Right ventricle myocardium superior (tissue), 1 donor: ENCODE data around the gene PSME4. TPM values are rescaled to one million over a fixed set of nuclear protein-coding genes. Genes with fewer than 3 reads are reported as not detected.

ENCODE experiments used
- ATAC-seq: fragments of 200-7000 bp; cut with Tn5 transposase; one replicate; pipeline ENCODE4 v1.9.1; 2020; ENCODE audit warnings: mild to moderate bottlenecking; ENCODE audit not compliant: poor library complexity
- DNase-seq: peaks from one replicate; pipeline ENCODE4 v3.0.0-alpha.2; 2020
- intact Hi-C: fragments of 100-400 bp; cut with DNase I; formaldehyde crosslinking; loops from one replicate; pipeline ENCODE4 v1.11.2; 2022
- long read RNA-seq: library from polyadenylated mRNA; unstranded; transcript quantifications from one replicate; pipeline ENCODE4 v2.0.0, GENCODE V29; 2021
- total RNA-seq: library from RNA; stranded (reverse); fragmentation: NEBNext Ultra II Directional; extraction: Animal tissue kit (Norgen Biotek cat#: 25700); gene quantifications from one replicate; pipeline ENCODE4 v1.2.1, GENCODE V29; 2021
- donor health status: DM: no; HTN: yes; CAD: no; lungs with severe emphysema.

PSME4 gene, protein sequence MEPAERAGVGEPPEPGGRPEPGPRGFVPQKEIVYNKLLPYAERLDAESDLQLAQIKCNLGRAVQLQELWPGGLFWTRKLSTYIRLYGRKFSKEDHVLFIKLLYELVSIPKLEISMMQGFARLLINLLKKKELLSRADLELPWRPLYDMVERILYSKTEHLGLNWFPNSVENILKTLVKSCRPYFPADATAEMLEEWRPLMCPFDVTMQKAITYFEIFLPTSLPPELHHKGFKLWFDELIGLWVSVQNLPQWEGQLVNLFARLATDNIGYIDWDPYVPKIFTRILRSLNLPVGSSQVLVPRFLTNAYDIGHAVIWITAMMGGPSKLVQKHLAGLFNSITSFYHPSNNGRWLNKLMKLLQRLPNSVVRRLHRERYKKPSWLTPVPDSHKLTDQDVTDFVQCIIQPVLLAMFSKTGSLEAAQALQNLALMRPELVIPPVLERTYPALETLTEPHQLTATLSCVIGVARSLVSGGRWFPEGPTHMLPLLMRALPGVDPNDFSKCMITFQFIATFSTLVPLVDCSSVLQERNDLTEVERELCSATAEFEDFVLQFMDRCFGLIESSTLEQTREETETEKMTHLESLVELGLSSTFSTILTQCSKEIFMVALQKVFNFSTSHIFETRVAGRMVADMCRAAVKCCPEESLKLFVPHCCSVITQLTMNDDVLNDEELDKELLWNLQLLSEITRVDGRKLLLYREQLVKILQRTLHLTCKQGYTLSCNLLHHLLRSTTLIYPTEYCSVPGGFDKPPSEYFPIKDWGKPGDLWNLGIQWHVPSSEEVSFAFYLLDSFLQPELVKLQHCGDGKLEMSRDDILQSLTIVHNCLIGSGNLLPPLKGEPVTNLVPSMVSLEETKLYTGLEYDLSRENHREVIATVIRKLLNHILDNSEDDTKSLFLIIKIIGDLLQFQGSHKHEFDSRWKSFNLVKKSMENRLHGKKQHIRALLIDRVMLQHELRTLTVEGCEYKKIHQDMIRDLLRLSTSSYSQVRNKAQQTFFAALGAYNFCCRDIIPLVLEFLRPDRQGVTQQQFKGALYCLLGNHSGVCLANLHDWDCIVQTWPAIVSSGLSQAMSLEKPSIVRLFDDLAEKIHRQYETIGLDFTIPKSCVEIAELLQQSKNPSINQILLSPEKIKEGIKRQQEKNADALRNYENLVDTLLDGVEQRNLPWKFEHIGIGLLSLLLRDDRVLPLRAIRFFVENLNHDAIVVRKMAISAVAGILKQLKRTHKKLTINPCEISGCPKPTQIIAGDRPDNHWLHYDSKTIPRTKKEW (N-terminal part only)
- 52.3 TPM for total RNA-seq
- long read RNA-seq, partial matches to known transcripts = 15 of 17 reads
- long read RNA-seq, other reads (novel, unspliced or antisense) = 2 of 17 reads

DNA sequence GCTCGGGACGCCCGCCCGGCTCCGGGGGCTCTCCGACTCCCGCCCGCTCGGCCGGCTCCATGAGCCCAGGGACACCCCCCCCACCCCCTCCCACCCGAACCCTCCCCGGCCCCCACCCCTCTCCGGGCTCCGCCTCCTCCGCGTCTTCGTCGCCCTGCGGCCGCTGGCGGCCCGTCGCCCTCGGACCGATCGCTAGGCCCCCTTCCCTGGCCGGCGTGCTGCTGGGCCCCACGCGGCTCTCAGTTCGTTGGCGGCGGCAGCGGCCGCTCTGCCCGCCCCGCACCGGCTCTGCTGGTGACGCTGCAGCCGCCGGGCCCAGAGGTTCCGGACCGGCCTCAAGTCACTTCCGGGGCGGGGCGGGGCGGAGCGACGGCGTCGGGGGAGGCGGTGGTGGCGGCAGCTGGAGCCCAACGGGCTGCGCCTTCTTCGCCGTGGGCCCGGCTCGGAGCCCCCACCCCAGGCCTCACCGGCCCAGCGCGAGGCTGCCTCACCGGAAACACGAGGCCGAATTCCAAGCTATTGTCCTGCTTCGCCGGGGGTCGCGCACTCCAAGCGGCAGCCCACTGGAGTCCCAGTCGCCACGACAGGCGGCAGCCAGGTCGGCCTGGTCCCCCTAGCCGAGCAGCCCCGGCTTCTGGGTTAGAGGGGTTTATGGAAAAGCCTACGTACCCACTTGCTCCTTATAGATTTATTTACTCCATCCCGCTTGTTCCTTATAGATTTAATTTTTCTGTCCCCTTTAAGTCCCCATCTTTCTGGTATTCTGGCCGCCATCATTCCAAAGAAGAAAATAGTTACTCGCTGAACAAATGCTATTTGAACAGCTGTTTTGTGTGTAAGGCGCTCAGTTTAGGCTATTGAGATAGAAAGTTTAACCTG is at the start of gene PSME4:
Gene PSME4, minus strand, starts transcription at position 270 of the 879 bp plus-strand sequence. Its CDS starts 209 bp downstream, at position 61.
- intact Hi-C loops = loop anchor here (10.0 kb wide), 1 partner anchor 114 kb away; no protein-coding TSS in a partner anchor
- ATAC-seq (peak; percentile 95), DNase-seq (peak; percentile 97)

DNA sequence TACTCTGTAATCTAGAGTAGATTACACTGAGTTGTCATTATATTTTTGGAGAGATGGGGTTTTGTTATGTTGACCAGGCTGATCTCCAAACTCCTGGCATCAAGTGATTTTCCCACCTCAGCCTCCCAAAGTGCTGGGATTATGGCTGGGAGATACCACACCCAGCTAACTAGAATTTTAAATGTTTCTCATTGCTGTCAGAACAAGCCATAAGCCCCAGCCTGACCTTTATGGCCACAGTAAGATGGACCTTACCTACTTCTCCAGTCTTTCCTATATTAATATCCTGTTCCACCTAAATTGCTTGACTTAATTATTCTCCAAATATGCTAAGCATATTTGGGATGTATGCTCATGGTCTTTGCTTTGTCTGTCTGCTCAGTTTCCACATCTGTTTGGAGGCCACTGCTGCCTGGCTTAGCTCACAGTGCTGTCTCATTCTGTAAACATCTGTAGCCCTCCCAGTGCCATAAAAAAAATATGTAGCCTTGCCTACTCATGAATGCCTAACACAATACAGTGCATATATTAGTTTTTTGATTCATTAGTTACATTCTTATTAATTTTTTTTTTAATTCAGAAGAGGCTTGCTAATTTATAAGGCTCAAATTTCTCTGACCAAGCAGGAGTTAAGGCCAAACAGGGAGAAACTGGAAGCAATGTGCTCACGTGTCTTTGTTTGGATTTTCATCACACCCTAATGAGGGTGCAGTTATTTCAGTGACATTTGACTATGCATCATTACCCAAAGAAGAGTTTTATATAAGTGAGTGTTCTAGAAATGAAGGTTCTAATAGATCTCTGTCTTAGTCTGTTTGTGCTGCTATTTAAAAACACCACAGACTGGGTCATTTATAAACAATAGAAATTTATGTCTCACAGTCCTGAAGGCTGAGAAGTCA is 45.3 kb upstream of the PSME4 start:
- intact Hi-C loops = no loop called here
- no peak for DNase-seq
- peak; percentile 60 for ATAC-seq

- DNase-seq (no peak), ATAC-seq (no peak)
- intact Hi-C loops = no loop called here
These were observed 43.2 kb upstream of the PSME4 start for GRCh38 chr2:54013996-54014395.

- ATAC-seq = no peak
- no peak for DNase-seq
- intact Hi-C loops = no loop called here
These were observed 41.8 kb upstream of the PSME4 start for GRCh38 chr2:54012538-54013141.

GRCh38 chr2:54009549-54009948 is 38.8 kb upstream of the PSME4 start:
- DNase-seq (no peak), ATAC-seq (no peak)
- intact Hi-C loops = no loop called here

DNA sequence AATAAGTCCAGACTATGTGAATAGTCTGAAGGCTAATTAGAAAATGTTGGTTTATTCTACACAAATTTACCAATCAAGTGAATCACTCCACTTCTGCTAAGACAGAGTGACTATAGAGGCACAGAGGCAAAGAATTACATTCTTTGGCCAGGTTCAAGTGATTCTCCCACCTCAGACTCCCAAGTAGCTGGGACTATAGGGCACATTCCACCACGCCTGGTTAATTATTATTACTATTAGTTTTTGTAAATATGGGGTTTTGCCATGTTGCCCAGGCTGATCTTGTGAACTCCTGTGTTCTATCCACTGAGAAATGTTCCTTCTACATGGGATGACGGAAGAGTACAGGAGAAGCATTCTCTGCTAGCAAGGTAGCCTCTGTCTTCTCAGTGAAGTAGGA is 37.6 kb upstream of the PSME4 start:
- intact Hi-C loops = no loop called here
- ATAC-seq = no peak
- no peak for DNase-seq

GRCh38 chr2:54000524-54000923 is 29.7 kb upstream of the PSME4 start:
- peak; percentile 75 for ATAC-seq
- intact Hi-C loops = no loop called here
- DNase-seq = no peak

GRCh38 chr2:54000122-54000521 is 29.3 kb upstream of the PSME4 start:
- intact Hi-C loops = no loop called here
- ATAC-seq (peak; percentile 40), DNase-seq (no peak)

DNA sequence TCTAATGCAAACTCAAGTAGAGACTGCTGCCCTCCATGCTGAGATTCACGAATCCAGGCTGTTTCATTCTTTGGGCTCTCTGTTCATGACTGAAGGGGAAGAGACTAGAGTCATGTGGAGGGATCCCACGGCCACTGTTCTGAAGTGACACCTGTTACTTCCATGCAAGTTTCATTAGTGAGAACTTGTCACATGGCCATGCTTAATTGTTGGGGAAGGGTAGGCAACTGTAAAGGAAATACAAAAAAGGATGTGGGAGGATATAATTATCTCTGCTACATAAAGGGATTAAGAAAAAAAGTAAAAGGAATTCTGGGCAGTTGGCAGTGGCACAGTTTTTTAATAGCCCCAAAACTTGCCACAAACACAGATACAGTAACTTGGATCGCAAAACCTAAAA is 28.0 kb upstream of the PSME4 start:
- intact Hi-C loops = no loop called here
- ATAC-seq (no peak), DNase-seq (no peak)

DNA sequence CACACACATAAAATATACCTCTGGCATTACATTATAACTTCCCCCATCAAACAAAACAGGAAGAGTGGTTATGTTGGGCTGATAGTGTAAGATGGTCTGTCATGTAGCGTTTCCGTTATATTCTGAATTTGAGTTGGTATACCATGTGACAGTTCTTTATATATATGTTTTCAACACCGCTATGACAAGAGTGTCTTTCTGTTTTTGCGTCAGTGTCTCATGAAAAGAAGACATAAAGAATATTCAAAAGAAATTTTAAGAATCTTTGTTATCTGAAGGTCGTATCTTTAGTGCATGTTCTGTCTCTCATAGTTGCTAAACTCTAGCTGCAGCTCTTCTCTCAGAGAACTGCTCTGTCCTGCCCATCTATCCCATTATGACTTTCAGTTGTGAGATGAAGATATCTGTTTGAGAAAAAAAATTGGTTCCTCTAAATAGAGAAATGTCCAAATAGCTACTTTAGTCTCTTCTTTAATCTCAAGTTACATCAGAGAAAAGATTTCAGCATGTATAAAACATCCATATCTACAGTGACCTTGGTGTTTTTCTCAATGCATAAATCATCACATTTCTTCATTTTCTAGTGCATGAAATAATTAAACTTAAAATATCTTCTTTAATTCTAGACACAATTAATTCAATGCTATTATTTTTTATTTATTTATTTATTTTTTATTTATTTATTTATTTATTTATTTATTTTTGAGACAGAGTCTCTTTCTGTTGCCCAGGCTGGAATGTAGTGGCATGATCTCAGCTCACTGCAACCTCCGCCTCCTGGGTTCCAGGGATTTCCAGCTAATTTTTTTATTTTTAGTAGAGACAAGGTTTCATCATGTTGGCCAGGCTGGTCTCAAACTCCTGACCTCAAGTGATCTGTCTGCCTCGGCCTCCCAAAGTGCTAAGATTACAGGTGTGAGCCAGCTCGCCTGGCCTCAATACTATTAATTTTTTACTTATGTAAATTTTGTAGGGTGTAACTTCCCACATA is 24.3 kb upstream of the PSME4 start:
- intact Hi-C loops = no loop called here
- DNase-seq (no peak), ATAC-seq (peak; percentile 52)

GRCh38 chr2:53991948-53992347 is 21.2 kb upstream of the PSME4 start:
- intact Hi-C loops = no loop called here
- ATAC-seq = no peak
- no peak for DNase-seq

GRCh38 chr2:53989210-53989862 is 18.5 kb upstream of the PSME4 start:
- ATAC-seq = no peak
- DNase-seq = no peak
- intact Hi-C loops = no loop called here

DNA sequence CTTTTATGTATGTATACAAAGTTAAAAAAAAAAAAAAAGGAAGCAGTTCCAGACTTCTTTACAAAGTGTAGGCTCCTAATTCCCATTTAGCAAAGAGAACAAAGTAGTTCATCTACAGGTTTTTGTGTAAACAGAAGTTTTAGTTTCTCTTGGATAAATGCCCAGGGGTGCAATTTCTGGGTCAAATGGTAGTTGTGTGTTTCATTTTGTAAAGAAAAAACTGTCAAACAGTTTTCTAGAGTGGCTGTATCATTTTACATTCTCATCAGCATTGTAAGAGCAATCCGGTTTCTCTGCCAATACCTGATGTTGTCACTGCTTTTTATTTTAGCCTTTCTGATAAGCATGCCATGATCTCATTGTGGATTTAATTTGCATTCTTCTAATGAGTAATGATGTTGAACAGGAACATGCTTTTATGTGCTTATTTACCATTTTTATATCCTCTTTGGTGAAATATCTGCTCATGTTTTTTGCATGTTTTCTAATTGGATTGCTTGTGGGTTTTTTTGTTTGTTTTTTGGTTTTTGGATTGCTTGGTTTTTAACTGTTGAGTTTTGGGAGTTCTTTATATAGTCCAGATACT is 16.6 kb upstream of the PSME4 start:
- ATAC-seq (peak; percentile 60), DNase-seq (no peak)
- intact Hi-C loops = no loop called here

- ATAC-seq = no peak
- intact Hi-C loops = no loop called here
- no peak for DNase-seq
These were observed 14.9 kb upstream of the PSME4 start for GRCh38 chr2:53985646-53986045.
